ENCODE results near the gene VANGL2. TPM values are rescaled to one million over a fixed set of nuclear protein-coding genes. Genes with fewer than 3 reads are reported as not detected.
A peak's percentile ranks its signal among the peaks of the same experiment; 100 is the strongest.

Gene VANGL2
- polyA plus RNA-seq, 3 donors, result 0.01 TPM; not detected in 2

DNA sequence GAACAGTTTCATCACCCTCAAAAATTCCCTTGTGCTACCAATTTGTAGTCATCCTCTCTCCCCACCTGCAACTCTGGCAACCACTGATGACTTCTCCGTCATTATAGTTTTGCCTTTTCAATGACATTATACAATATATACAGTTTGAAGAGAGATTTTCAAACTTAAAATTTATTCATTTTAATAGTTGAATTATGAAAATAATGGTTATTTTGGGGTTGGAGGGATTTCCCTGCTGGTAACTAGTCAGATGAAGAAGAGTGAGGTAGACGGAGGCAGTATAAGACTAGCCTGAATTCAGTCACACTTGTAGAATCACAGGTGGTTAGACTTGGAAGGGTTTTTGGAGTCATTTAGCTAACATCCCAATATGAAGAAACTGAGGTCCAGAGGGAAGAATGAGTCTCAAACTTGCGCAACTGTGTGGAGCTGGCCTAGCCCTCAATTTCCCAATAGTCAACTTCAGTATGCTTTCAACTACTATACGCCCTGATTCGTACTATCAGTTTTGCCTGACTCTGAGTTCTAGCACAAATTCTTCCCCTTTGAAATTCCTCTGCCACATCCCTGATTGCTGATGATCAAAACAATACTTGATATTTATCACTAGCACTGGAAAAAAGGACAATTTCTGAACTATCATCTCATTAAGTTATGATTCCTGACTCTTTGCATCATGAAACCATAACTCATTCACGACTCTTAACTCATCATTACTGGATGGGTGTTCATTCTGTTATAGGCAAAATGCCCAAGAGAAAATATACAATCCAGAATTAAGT lies 54.2 kb downstream of the VANGL2 start:
- H3K27me3 ChIP-seq (ENCODE audit: control insufficient read depth in 2 of 2, insufficient read depth in 2 of 2, low read length in 2 of 2), result no peaks in the 10 kb centered on the region
- H3K79me2 ChIP-seq (ENCODE audit: insufficient read depth, low read length), result no peaks in the 10 kb centered on the region
- no peaks in the 10 kb centered on the region for H3K4me1 ChIP-seq (ENCODE audit: control insufficient read depth in 1 of 2, insufficient read depth in 2 of 2, low read length in 2 of 2)
- no peak overlapping the region for H3K9ac ChIP-seq (ENCODE audit: insufficient read depth, low read length, poor library complexity, severe bottlenecking)
- no peaks in the 10 kb centered on the region for H3K9me3 ChIP-seq (replicated peaks in 1 of 2; ENCODE audit: control insufficient read depth in 1 of 2, insufficient read depth in 1 of 2, low read length in 2 of 2)
- H3K4me2 ChIP-seq (replicated peaks; ENCODE audit: extremely low read depth, low read length, poor library complexity, severe bottlenecking), result no peak overlapping the region
- peaks cover 6% of the 10 kb centered on the region for H3K4me1 Mint-ChIP-seq
- H2AFZ ChIP-seq (ENCODE audit: insufficient read depth, low read depth, low read length, poor library complexity, severe bottlenecking), result no peak overlapping the region
- no peaks in the 10 kb centered on the region for H4K20me1 ChIP-seq (ENCODE audit: insufficient read depth, low read length)
- H3K27ac Mint-ChIP-seq, result no peak overlapping the region
- H3K27ac ChIP-seq (ENCODE audit: low read depth in 1 of 2, low read length in 2 of 2), result no peak overlapping the region
- H3K36me3 Mint-ChIP-seq, result no peaks in the 10 kb centered on the region
- no peaks in the 10 kb centered on the region for H3K36me3 ChIP-seq (replicated peaks in 1 of 2; ENCODE audit: control insufficient read depth in 1 of 2, insufficient read depth in 2 of 2, low read length in 2 of 2)
- no peak overlapping the region for H3K4me3 ChIP-seq (replicated peaks in 1 of 3; ENCODE audit: low read depth in 2 of 3, low read length in 3 of 3)
- H3K4me3 Mint-ChIP-seq, result no peak overlapping the region
- H3K9me3 Mint-ChIP-seq, result no peaks in the 10 kb centered on the region
- WGBS (ENCODE audit: insufficient coverage), result 100% methylated on average over 1 of the region's 6 CpGs
- H3K27me3 Mint-ChIP-seq (ENCODE audit: low read depth in 3 of 3), result peaks cover 1 to 4% (median 3%) of the 10 kb centered on the region in 3 donors
- peak in 1 of 3 donors; percentile 6 for DNase-seq
- no peak for TF ChIP-seq CTCF (IDR thresholded peaks at IDR 0.05)
- intact Hi-C loops (cut with micrococcal nuclease), result no loop called here

DNA sequence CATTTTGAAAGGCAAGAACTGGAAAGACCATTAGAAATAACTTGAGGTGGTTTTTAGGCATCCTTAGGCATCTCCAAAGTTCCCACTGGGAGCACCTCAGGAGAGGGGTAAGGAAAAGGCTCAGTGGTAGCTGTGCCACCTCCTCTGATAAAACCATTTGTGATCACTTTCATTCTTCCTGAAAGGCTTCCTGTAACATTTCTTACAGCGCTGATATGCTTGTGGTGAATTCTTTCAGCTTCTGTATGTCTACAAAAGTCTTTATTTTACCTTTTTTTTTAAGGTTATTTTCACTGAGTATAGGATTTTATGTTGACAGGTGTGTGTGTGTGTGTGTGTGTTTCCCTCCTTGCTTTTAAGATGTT lies 54.8 kb downstream of the VANGL2 start:
- no peaks in the 10 kb centered on the region for H3K79me2 ChIP-seq (ENCODE audit: insufficient read depth, low read length)
- no peak for DNase-seq
- no peak overlapping the region for H3K4me3 ChIP-seq (replicated peaks in 1 of 3; ENCODE audit: low read depth in 2 of 3, low read length in 3 of 3)
- H3K36me3 ChIP-seq (replicated peaks in 1 of 2; ENCODE audit: control insufficient read depth in 1 of 2, insufficient read depth in 2 of 2, low read length in 2 of 2), result no peaks in the 10 kb centered on the region
- Mint-ChIP-seq H3K4me1 (peaks cover 6% of the 10 kb centered on the region), H3K27me3 (ENCODE audit: low read depth in 3 of 3) (peaks cover 1 to 4% (median 3%) of the 10 kb centered on the region in 3 donors), H3K27ac (no peak overlapping the region), H3K4me3 (no peak overlapping the region), H3K9me3 (no peaks in the 10 kb centered on the region), H3K36me3 (no peaks in the 10 kb centered on the region)
- H2AFZ ChIP-seq (ENCODE audit: insufficient read depth, low read depth, low read length, poor library complexity, severe bottlenecking), result no peak overlapping the region
- intact Hi-C loops (cut with micrococcal nuclease), result no loop called here
- no CpG with 5 or more reads among the region's 1 CpG for whole genome bisulfite sequencing (ENCODE audit: insufficient coverage)
- H3K9ac ChIP-seq (ENCODE audit: insufficient read depth, low read length, poor library complexity, severe bottlenecking), result no peak overlapping the region
- H3K27ac ChIP-seq (ENCODE audit: low read depth in 1 of 2, low read length in 2 of 2), result no peak overlapping the region
- no peaks in the 10 kb centered on the region for H3K4me1 ChIP-seq (ENCODE audit: control insufficient read depth in 1 of 2, insufficient read depth in 2 of 2, low read length in 2 of 2)
- no peaks in the 10 kb centered on the region for H4K20me1 ChIP-seq (ENCODE audit: insufficient read depth, low read length)
- no peaks in the 10 kb centered on the region for H3K9me3 ChIP-seq (replicated peaks in 1 of 2; ENCODE audit: control insufficient read depth in 1 of 2, insufficient read depth in 1 of 2, low read length in 2 of 2)
- TF ChIP-seq CTCF (IDR thresholded peaks at IDR 0.05), result no peak
- no peak overlapping the region for H3K4me2 ChIP-seq (replicated peaks; ENCODE audit: extremely low read depth, low read length, poor library complexity, severe bottlenecking)
- no peaks in the 10 kb centered on the region for H3K27me3 ChIP-seq (ENCODE audit: control insufficient read depth in 2 of 2, insufficient read depth in 2 of 2, low read length in 2 of 2)
